Activated CD8-positive, alpha-beta memory T cell treated with anti-CD3 and anti-CD28 coated beads, Interleukin-2, amount 50 U/mL, for 24 hours (primary cell): ENCODE data around the gene CSPG5.

Source experiments
- DNase-seq: peaks from one replicate; pipeline ENCODE4 v3.0.0-alpha.2; 2020; ENCODE audit errors: extremely low read depth

The CSPG5 gene, protein sequence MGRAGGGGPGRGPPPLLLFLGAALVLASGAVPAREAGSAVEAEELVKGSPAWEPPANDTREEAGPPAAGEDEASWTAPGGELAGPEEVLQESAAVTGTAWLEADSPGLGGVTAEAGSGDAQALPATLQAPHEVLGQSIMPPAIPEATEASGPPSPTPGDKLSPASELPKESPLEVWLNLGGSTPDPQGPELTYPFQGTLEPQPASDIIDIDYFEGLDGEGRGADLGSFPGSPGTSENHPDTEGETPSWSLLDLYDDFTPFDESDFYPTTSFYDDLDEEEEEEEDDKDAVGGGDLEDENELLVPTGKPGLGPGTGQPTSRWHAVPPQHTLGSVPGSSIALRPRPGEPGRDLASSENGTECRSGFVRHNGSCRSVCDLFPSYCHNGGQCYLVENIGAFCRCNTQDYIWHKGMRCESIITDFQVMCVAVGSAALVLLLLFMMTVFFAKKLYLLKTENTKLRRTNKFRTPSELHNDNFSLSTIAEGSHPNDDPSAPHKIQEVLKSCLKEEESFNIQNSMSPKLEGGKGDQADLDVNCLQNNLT

DNA sequence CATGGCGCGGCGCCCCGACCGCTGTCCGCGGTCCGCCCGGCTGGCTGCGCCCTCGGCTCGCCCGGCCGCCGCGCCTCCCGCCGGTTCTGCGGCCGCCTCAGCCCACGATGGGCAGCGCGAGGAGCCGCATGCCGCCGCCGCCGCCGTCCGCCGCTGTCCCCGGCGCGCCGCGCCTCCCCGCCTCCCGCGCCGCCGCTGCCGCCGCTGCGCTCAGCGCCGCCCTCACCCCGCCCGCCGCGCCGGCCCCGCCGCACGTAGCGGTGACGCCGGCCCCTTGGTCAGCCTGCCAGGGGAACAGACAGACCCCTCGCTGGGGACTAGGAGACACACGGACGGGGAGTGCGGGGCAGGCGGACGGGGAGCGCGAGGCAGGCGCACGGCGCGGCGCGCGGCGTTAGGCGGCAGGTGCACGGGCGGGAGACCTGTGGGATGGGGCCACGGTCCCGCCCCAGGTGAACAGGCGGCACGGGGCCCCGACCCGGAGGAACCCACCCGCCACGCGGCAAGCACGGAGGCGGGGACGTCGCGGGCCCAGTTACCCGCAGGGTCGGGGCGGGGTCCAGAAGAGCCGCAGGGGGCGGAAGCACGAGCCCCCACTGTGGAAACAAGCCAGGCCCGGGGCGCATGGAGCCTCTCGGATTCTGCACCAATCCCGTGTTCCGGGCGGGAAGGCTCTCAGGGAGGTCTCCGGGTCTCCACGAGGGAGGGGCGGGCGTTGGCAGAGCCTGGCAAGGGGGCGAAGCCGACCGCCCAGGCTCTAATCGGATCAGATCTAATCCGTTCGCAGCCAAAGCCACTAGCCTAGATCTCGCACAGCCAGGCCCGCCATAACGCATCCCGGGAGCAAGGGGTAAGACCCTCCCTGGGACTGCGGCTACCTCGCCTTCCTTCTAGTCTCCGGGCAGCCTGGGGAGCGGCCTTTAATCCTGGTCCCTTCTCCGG, at the start of gene CSPG5:
TSS of gene CSPG5 (minus strand) at position 175 of the 942 bp plus-strand sequence. CDS start at position 3, 172 bp downstream.
- DNase-seq, result no peak

- DNase-seq, result no peak
These were observed 49.8 kb upstream of the CSPG5 start for GRCh38 chr3:47628426-47628825.

GRCh38 chr3:47622671-47623461, 44.2 kb upstream of the CSPG5 start:
- DNase-seq, result no peak

- DNase-seq, result no peak
These were observed 38.7 kb upstream of the CSPG5 start for GRCh38 chr3:47617086-47618010.

DNA sequence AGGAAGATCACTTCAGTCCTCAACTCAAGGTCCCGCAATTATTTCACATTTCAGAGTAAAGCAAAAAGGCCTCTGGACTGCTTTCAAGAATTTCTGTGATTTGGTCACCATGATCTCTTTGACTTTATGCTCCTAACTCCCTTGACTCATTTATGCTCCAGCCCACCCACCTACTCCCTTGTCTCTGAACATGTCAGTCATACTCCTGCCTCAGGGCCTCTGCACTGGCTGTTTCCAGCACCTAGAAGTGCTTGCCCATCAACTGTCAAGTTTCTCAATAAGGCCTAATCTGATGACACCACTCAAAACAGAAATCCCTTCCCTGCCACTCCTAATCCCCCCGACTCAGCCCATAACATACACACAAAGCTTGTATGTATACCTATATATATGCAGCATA, 36.1 kb upstream of the CSPG5 start:
- no peak for DNase-seq

- no peak for DNase-seq
These were observed 35.1 kb upstream of the CSPG5 start for GRCh38 chr3:47613722-47614121.

- DNase-seq, result no peak
These were observed 34.2 kb upstream of the CSPG5 start for GRCh38 chr3:47612879-47613278.

DNA sequence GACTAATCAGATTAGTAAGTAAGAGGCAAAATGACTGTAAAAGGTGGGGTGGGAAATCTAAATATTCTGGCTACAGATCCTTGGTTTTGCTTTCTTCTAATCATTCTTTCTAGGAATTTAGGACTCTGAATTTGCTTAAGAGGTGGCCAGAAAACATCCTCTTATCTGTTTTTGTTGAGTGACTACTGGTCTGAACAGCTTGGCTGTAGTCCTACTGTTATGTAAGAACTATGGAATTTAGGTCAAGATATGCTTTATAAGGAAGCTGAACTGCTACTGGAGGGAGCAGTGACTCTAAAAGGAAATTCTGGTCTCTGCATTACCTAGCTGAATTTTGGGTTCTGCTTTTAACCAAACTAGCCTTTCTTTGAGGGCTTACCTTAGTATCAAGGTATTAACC, 33.5 kb upstream of the CSPG5 start:
- DNase-seq, result no peak

GRCh38 chr3:47611576-47611975, 32.9 kb upstream of the CSPG5 start:
- DNase-seq, result no peak

DNA sequence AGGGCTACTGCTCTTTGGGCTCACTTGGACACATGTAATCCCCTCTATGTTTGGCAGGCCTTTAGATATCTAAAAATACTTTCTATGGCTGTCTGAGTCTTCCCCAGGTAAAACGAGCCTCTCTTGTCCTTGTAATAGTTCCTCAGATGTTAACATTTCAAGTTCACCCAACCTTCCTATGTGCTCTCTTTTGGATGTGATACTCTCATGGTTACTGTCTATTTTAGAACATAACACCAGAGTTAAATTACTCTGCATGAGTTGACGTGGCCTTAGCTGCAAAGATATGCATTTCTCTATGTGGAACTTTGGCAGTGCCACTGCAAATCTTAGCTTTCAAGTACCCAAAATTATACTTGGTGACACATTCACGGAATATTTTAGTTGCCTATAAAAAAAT, 31.9 kb upstream of the CSPG5 start:
- DNase-seq, result no peak

GRCh38 chr3:47607335-47607734, 28.7 kb upstream of the CSPG5 start:
- DNase-seq, result no peak

- DNase-seq, result no peak
These were observed 27.5 kb upstream of the CSPG5 start for GRCh38 chr3:47606165-47606564.

DNA sequence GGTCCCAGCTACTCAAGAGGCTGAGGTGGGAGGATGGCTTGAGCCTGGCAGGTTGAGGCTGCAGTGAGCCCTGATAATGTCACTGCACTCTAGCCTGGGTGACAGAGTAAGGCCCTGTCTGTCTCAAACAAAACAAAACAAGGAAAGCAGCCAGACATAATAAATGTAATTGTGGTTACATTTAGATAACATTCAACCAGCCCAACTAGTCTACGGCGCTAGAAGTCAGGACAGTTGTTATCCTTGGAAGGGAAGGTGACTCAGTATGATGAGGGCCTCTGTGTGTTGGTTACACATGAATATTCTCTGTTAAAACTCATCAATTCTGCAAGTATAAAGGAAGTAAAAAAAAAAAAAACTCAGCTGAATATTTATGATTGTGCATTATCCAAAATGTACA, 27.0 kb upstream of the CSPG5 start:
- no peak for DNase-seq

DNA sequence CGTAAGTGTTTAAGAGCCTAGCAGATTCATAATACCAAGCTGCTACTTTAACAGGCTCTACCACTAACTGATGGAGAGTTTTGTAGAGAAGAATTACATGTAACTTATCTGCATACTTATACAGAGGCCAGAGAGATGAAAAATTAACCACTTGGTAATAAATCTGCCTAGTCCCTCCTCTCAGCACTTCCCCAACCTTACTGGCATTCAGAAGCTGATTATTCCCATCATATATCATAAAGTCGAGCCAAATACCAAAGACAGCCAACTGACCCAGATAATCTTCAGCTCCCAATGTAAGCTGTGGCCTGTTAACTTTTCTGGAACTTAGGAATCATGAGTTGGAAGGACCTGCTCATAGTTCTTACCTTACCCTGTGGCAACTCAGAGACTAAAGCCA, 25.5 kb upstream of the CSPG5 start:
- no peak for DNase-seq

GRCh38 chr3:47603332-47603731, 24.7 kb upstream of the CSPG5 start:
- DNase-seq, result no peak

DNA sequence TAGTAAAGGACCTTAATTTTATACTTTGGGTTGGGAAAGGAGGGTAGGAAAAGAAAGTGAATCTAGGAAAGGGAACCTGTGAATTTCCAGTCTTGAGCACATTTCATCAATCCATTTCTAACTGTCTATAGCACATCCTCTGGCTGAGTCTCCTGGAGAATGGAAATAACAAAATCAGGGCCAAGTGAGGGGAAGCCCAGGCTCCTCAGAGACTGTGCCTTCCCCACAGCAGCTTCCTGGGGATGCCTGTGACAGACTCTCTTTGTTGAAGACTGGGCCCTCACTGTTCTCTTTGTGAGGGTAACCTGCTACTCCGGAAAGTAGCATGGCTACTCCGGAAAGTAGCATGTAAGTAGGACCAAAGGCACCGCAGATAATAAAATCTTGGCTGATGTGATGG, 22.6 kb upstream of the CSPG5 start:
- DNase-seq, result no peak

DNA sequence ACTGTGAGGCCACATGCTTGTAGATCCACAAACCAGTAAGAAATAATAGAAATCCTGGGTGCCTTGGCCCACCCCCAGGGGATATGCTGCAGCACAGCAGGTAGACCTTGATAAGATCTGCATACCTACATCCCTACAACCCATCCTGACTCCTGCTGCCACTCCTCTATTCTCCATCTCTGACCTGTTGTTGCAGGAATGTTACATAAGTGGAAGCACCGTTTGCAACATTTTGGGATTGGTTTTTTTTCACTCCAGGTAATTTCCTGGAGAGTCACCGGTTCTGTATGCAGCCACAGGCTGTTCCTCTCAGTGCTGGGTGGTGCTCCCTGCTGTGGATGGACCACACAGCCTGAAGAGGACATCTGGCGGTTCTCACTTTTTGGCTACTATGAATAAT, 16.1 kb upstream of the CSPG5 start:
- DNase-seq, result no peak

DNA sequence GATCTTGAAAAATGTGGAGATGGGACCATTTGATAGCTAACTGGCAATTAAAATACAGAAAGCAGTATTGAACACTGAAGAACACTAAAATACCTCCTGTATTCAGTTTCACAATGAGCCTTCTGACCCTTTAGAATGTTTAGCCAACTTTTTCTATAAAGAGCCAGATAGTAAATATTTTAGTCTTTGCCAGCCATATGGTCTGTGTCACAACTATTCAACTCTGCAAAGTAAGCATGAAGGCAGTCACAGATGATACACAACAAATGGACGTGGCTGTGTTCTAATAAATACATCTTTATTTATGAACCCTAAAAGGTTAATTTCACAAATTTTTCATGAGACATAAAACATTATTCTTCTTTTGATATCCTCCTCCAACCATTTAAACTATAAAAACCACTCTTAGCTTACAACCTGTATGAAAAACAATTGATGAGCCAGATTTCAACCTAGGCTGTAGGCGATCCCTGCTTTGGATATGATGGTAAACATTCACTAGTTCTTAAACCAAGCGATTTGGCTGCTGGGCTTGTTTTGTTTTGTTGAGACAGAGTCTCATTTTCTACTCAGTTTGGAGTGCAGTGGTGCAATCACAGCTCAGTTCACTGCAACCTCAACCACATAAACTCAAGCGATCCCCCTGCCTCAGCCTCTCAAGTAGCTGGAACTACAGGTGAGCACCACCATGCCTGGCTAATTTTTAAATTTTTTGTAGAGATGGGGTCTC, 13.6 kb upstream of the CSPG5 start:
- no peak for DNase-seq

- DNase-seq, result no peak
These were observed 11.6 kb upstream of the CSPG5 start for GRCh38 chr3:47590216-47590615.

DNA sequence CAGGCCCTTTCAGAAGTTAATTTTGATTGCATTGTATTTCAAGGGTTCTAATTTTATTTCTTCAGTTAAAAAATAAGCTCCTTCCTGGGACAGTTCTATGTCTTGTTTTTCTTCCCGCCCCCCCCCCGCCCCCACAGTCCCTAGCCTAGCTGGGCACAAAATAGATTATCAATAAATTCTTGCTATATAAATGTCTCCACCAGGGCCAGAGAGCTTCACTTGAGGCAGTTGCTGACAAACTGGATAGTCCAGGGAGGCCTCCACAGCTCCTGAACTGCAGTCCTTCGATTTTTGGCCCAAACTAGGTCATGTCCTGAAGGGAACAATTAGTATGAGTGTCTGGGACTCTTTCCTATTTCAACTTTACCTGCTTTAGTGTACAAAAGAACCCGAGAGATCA, 9.9 kb upstream of the CSPG5 start:
- DNase-seq, result no peak
